ENCODE measurements around the gene UNCX. TPM values are rescaled to one million over a fixed set of nuclear protein-coding genes. Genes with fewer than 3 reads are reported as not detected.

Gene UNCX
- polyA plus RNA-seq, 1 experiment, result not detected

- Histone ChIP-seq H3K36me3 (ENCODE audit: control insufficient read depth, insufficient read depth, low read length) (no peaks in the 10 kb centered on the region), H3K27me3 (ENCODE audit: control insufficient read depth, insufficient read depth, low read length) (peaks cover 58% of the 10 kb centered on the region), H3K4me3 (ENCODE audit: low read depth, low read length) (no peak overlapping the region)
- no peak for DNase-seq (ENCODE audit: low read depth)
- ChIA-PET CTCF (interaction anchor here (1.3 kb wide), 1 partner anchor 9 kb away, joined by 4 read pairs; no protein-coding TSS in a partner anchor), POLR2A (no interaction called here)
- TF ChIP-seq, protein P1, sequence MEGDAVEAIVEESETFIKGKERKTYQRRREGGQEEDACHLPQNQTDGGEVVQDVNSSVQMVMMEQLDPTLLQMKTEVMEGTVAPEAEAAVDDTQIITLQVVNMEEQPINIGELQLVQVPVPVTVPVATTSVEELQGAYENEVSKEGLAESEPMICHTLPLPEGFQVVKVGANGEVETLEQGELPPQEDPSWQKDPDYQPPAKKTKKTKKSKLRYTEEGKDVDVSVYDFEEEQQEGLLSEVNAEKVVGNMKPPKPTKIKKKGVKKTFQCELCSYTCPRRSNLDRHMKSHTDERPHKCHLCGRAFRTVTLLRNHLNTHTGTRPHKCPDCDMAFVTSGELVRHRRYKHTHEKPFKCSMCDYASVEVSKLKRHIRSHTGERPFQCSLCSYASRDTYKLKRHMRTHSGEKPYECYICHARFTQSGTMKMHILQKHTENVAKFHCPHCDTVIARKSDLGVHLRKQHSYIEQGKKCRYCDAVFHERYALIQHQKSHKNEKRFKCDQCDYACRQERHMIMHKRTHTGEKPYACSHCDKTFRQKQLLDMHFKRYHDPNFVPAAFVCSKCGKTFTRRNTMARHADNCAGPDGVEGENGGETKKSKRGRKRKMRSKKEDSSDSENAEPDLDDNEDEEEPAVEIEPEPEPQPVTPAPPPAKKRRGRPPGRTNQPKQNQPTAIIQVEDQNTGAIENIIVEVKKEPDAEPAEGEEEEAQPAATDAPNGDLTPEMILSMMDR (IDR thresholded peaks at IDR 0.05; ENCODE audit: insufficient read depth, low read depth, low read length), result no peak
These were observed 2.9 kb downstream of the UNCX start for GRCh38 chr7:1235501-1236131.

DNA sequence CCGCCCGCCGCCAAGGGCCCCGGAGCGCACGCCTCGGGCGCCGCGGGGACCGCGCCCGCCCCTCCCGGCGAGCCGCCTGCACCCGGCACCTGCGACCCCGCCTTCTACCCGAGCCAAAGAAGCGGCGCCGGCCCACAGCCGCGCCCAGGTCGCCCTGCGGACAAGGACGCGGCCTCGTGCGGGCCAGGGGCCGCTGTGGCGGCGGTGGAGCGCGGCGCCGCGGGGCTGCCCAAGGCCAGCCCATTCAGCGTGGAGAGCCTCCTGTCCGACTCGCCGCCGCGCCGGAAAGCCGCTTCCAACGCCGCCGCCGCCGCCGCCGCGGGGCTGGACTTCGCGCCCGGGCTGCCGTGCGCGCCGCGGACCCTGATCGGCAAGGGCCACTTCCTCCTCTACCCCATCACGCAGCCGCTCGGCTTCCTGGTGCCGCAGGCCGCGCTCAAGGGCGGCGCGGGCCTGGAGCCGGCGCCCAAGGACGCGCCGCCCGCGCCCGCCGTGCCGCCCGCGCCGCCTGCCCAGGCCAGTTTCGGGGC is 3.5 kb downstream of the UNCX start:
- POLR2A ChIA-PET, result no interaction called here
- Histone ChIP-seq H3K4me3 (ENCODE audit: low read depth, low read length) (no peak overlapping the region), H3K27me3 (ENCODE audit: control insufficient read depth, insufficient read depth, low read length) (peaks cover 57% of the 10 kb centered on the region), H3K36me3 (ENCODE audit: control insufficient read depth, insufficient read depth, low read length) (no peaks in the 10 kb centered on the region)
- TF ChIP-seq, protein P1 (IDR thresholded peaks at IDR 0.05; ENCODE audit: insufficient read depth, low read depth, low read length), result no peak
- CTCF ChIA-PET, result interaction anchor here (1.3 kb wide), 1 partner anchor 9 kb away, joined by 4 read pairs; no protein-coding TSS in a partner anchor
- no peak for DNase-seq (ENCODE audit: low read depth)

DNA sequence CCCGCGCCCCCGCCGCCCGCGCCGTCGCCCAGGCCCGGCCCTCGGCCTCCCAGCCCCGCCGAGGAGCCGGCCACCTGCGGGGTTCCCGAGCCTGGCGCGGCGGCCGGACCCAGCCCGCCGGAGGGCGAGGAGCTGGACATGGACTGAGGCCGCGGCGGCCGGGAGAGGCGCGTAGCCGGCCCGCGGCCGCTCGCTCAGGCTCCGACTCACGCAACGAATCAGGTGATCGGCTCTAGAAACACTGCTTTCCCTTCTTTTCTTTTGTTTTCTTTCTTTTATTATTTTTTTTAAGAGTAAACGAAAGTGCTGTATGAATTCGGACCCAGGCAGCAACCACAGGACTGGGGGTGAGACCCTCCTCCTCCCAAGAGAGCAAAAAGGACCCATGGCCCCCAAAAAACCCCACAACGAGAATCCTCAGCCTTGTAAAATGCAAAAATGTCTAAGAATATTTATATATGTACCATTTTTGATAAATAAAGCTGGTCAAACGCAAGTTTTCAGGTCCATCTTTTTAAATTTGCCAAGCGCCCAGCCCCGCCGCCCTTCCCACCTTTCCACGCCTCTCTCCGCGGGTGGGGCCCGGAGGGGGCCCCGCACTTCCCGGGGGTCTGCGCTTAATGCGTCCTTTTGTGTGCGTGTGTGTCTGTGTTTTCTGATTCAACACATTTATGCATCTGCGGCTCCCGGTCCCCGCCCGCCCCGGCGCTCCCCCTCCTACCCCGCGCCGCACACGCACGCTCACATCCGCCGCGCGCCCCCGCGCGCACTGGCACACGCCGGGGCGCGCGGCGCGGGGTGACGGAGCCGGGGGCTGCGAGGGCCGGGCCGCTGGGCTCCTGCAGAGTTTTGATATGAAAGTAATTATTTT is 4.4 kb downstream of the UNCX start:
- ChIA-PET POLR2A (no interaction called here), CTCF (no interaction called here)
- Histone ChIP-seq H3K4me3 (ENCODE audit: low read depth, low read length) (no peak overlapping the region), H3K36me3 (ENCODE audit: control insufficient read depth, insufficient read depth, low read length) (no peaks in the 10 kb centered on the region), H3K27me3 (ENCODE audit: control insufficient read depth, insufficient read depth, low read length) (peaks cover 54% of the 10 kb centered on the region)
- DNase-seq (ENCODE audit: low read depth), result no peak
- TF ChIP-seq, protein P1 (IDR thresholded peaks at IDR 0.05; ENCODE audit: insufficient read depth, low read depth, low read length), result no peak

- H3K36me3 ChIP-seq (ENCODE audit: control insufficient read depth, insufficient read depth, low read length), result no peaks in the 10 kb centered on the region
- DNase-seq (ENCODE audit: low read depth), result no peak
- POLR2A ChIA-PET, result no interaction called here
- no peak overlapping the region for H3K4me3 ChIP-seq (ENCODE audit: low read depth, low read length)
- peaks cover 55% of the 10 kb centered on the region for H3K27me3 ChIP-seq (ENCODE audit: control insufficient read depth, insufficient read depth, low read length)
- TF ChIP-seq, protein P1 (IDR thresholded peaks at IDR 0.05; ENCODE audit: insufficient read depth, low read depth, low read length), result no peak
- CTCF ChIA-PET, result interaction anchor here (0.8 kb wide), 1 partner anchor 25 kb away, joined by 3 read pairs; no protein-coding TSS in a partner anchor
These were observed 5.1 kb downstream of the UNCX start for GRCh38 chr7:1237704-1238255.

DNA sequence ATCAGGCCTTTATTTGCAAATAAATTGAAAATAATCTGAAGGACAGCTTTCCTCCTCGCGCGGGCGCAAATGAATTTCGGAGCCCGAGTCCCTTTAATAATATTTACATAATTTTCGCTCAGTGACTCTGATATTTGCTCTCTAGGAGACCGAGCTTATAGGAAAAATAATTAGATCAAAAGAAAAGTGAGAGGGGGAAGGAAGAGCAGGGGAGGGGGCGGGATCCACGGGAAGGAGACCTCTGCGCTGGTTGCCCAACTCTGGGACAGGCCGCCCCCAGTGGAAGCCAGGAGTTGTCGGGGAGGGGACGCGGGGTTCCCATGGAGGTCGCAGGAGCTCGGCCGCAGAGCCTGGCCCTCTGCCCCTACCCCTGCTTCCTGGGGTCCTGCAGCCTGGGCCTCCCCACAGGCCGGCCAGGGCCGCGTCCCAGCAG is 5.8 kb downstream of the UNCX start:
- CTCF ChIA-PET, result interaction anchor here (0.8 to 1.4 kb wide), 3 partner anchors 12 to 24 kb away, joined by 3 read pairs; no protein-coding TSS in a partner anchor
- DNase-seq (ENCODE audit: low read depth), result no peak
- peaks cover 56% of the 10 kb centered on the region for H3K27me3 ChIP-seq (ENCODE audit: control insufficient read depth, insufficient read depth, low read length)
- TF ChIP-seq, protein P1 (IDR thresholded peaks at IDR 0.05; ENCODE audit: insufficient read depth, low read depth, low read length), result no peak
- POLR2A ChIA-PET, result interaction anchor here (0.6 kb wide), 1 partner anchor 174 kb away, joined by 3 read pairs; no protein-coding TSS in a partner anchor
- no peak overlapping the region for H3K4me3 ChIP-seq (ENCODE audit: low read depth, low read length)
- no peaks in the 10 kb centered on the region for H3K36me3 ChIP-seq (ENCODE audit: control insufficient read depth, insufficient read depth, low read length)

Data from BJ (cell line).